A549 treated with DMSO at 1 μM for 4 hours (cell line): ENCODE measurements around the gene GPHB5. TPM values are rescaled to one million over a fixed set of nuclear protein-coding genes. Genes with fewer than 3 reads are reported as not detected.

Experiments used
- total RNA-seq: library from RNA; stranded (reverse); fragments of 200-300 nt; extraction: Qiagen RNA extraction; gene quantifications from 5 replicates; pipeline ENCODE4 v1.2.3, GENCODE V29; 2022; ENCODE audit warnings: low read depth

Gene GPHB5
- total RNA-seq: not detected in 5 replicates

GRCh38 chr14:63318835-63319234, at the start of gene GPHB5:
TSS of gene GPHB5 (minus strand) at chr14:63318935. CDS start at chr14:63317849, 1,086 bp downstream.

Other genes starting within 250 kb of the GPHB5 start
- not detected in 5 replicates for gene RHOJ, start 114.5 kb downstream of the GPHB5 start, total RNA-seq
- 20.8 to 31.8 TPM (median 29.1 TPM) in 5 replicates for gene PPP2R5E, start 224.4 kb upstream of the GPHB5 start, total RNA-seq